ENCODE data around the gene CCDC57. TPM values are rescaled to one million over a fixed set of nuclear protein-coding genes. Genes with fewer than 3 reads are reported as not detected.
"Not testable (repeated sequence)": the region's sequence is repeated elsewhere in the genome, so short reads cannot be mapped to it uniquely, and the experiment has no call there.

The CCDC57 gene
- total RNA-seq, 2 experiments from 2014 or later = 49.8 to 54.9 TPM

DNA sequence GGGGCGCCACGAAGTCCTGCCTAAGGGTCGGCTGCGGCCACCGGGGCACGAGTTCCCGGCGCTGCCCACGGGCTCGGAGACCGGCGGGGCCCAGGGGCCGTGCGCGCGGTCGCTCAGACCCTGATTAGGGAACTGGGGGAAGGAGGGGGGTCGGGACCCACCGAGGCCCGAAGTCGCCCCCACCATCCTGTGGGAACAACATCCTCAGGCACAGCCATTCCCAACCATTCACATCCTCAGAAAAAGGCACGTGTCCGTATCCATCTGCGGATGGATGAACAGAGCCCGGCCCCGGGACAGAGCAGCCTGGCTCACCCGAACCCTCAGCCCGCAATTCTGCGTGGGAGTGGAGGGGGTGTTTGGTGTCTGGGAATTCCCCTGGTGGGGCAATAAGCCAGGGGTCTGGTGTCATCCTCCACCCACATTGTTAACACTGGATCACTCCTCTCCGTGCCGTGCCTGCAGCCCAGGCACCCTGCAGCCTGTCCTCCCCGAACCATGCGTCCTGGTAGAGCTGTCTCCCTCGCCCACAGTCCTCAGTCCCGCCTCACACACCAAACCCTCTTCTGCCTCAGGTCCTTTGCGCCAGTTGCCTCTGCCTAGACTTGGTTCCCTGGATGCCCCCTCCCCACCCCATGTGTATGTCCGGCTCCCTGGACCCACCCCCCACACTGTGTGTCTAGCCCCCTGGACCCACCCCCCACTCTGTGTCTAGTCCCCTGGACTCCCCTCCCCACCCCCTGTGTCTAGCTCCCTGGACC lies 789 bp upstream of the CCDC57 start:
- no peaks in the 10 kb centered on the region for H3K27me3 Mint-ChIP-seq
- no peak for DNase-seq
- no peaks in the 10 kb centered on the region for H3K9me3 Mint-ChIP-seq
- H3K27ac Mint-ChIP-seq = peak overlapping the region; percentile 52
- ChIA-PET POLR2A (interaction anchor here (0.7 to 3.5 kb wide), 7 partner anchors 8 to 85 kb away, joined by 3 to 27 read pairs (median 6); partner anchors contain the start of gene SLC16A3), CTCF (interaction anchor here (1.1 kb wide), 1 partner anchor 23 kb away, joined by 3 read pairs; no protein-coding TSS in a partner anchor)
- peak overlapping the region; percentile 77 for H3K4me3 Mint-ChIP-seq
- no peaks in the 10 kb centered on the region for H3K36me3 Mint-ChIP-seq (ENCODE audit: low read depth)
- peaks cover 43% of the 10 kb centered on the region for H3K4me1 Mint-ChIP-seq

DNA sequence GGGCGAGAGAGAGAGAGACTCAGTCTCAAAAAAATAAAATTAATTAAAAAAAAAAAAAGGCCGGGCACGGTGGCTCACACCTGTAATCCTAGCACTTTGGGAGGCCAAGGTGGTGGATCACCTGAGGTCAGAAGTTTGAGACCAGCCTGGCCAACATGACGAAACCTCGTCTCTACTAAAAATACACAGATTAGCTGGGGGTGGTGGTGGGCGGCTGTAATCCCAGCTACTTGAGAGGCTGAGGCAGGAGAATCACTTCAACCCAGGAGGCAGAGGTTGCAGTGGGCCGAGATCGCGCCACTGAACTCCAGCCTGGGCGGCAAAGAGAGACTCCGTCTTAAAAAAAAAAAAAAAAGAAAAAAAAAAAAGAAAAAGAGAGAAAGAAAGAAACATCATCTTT lies 2.0 kb downstream of the CCDC57 start:
- H3K27me3 Mint-ChIP-seq; POLR2A ChIA-PET; H3K27ac Mint-ChIP-seq; H3K36me3 Mint-ChIP-seq (ENCODE audit: low read depth); H3K4me3 Mint-ChIP-seq; CTCF ChIA-PET; DNase-seq; H3K9me3 Mint-ChIP-seq: not testable (repeated sequence)
- H3K4me1 Mint-ChIP-seq = peaks cover 42% of the 10 kb centered on the region

DNA sequence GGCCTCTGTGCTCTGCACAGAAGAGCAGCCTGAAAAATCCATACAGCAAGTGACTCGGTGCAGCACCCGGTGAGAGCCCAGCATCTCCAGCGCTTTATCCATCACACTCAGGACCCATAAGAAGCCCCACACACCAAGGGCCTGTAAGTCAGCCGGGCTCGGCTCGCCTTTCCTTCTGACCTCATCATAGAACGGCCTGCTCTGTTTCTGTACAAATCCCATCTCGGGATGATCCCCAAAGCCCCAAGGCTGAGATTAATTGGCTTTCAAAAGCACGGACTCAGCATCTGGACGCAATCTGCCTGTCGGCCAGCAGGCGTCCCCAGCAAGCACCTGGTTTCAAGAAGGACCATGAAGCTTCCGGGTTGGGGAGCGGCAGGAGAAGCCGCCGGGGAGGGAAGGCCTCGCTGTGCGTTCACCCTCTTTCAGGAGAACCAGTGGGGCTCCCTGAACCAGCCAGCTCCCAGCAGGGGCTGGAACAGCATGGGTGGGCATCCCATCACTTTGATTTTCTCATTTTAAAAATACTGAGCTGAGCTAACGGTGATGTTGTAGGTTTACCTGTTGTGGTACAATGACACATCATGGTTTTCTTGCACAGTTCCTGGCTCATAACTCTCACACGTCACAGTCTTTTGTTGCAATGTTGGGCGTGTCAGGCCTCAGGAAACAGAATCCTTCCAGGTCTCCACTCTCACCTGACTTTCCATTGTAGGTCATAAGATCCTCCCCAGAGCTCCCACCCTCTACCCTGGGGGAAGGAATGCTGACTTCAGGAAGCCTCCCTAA lies 6.7 kb downstream of the CCDC57 start:
- Mint-ChIP-seq H3K36me3 (ENCODE audit: low read depth) (peaks cover 8% of the 10 kb centered on the region), H3K27ac (peak overlapping the region; percentile 92), H3K4me1 (peaks cover 46% of the 10 kb centered on the region), H3K27me3 (no peaks in the 10 kb centered on the region), H3K4me3 (peak overlapping the region; percentile 31), H3K9me3 (no peaks in the 10 kb centered on the region)
- POLR2A ChIA-PET = interaction anchor here (0.6 to 2.6 kb wide), 20 partner anchors 9 to 280 kb away, joined by 3 to 27 read pairs (median 4); partner anchors contain the start of genes CSNK1D, DCXR, RAC3 and SECTM1
- DNase-seq = peak; percentile 86
- CTCF ChIA-PET = interaction anchor here (0.6 to 1.5 kb wide), 17 partner anchors 8 to 510 kb away, joined by 3 to 11 read pairs (median 5); partner anchors contain the start of genes CENPX, DCXR, FN3KRP and LRRC45

DNA sequence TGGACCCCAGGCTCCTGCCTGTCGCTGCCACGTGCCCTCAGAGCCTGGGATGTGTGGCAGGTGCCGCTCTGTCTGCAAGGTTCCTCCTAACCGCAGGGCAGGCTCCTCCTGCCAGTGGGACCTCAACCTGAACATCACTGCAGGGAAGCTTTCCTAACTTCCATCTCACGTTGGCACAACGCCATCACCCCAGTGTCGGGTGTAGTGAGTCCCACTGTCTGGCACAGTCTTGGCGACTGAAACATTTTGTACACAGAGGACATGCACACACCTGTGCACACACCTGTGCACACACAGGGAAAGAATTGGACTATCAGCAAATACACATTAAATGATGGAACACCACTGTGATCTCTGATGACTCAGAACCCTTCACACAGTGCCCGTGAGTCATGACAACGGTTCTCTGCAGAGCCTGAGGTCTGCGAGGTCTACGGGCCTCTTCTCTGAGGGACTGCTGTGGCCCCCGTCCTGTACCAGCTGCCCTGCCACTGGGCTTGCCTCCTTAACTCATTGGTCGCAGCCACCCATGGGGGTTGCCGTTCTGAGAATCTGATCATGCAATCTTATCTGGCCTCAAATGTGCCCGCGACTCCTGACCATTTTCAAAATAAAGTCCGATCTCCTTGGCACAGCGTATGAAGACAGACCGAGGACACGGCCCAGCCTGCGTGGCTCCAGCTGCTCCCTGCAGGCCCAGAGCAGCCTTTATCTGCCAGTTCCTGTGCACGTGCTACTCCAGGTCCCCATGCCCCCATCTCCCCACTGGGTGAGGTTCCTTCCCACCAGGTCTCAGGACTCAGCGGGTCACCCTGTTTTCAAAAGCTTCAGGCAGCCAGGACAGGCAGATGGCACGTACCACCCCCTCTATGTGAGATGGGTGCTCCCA lies 7.6 kb downstream of the CCDC57 start:
- H3K27ac Mint-ChIP-seq = peak overlapping the region; percentile 92
- ChIA-PET CTCF (interaction anchor here (0.8 to 1.2 kb wide), 7 partner anchors 10 to 117 kb away, joined by 3 to 11 read pairs (median 5); partner anchors contain the start of gene SLC16A3), POLR2A (interaction anchor here (0.8 to 2.6 kb wide), 17 partner anchors 9 to 279 kb away, joined by 3 to 27 read pairs (median 4); partner anchors contain the start of genes CSNK1D, DCXR, RAC3 and SLC16A3)
- DNase-seq = no peak
- peaks cover 55% of the 10 kb centered on the region for H3K4me1 Mint-ChIP-seq
- H3K9me3 Mint-ChIP-seq = no peaks in the 10 kb centered on the region
- peaks cover 8% of the 10 kb centered on the region for H3K36me3 Mint-ChIP-seq (ENCODE audit: low read depth)
- H3K4me3 Mint-ChIP-seq = no peak overlapping the region
- H3K27me3 Mint-ChIP-seq = no peaks in the 10 kb centered on the region

DNA sequence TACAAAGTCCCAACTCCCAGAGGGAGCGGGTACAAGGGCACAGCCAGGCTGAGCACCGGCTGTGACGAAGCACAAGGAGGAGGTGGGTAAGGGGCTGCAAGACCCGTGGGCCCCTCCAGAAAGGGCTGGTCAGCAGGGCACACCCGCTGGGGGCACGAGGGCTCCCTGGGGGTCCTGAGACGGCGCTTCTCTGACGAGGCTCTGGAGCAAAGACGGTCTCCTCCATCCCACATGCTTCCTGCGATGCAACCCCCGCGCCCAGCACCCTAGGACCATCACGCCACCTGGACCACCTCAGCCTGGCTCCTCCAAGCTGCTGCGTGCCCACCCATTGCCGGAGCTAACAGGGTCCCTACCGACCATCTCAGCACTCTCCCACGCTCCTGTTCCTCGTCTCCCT lies 8.7 kb downstream of the CCDC57 start:
- no peak overlapping the region for H3K4me3 Mint-ChIP-seq
- H3K9me3 Mint-ChIP-seq = no peaks in the 10 kb centered on the region
- ChIA-PET CTCF (interaction anchor here (0.8 to 1.4 kb wide), 2 partner anchors 10 to 31 kb away, joined by 3 read pairs; no protein-coding TSS in a partner anchor), POLR2A (interaction anchor here (1.2 kb wide), 1 partner anchor 88 kb away, joined by 3 read pairs; no protein-coding TSS in a partner anchor)
- H3K4me1 Mint-ChIP-seq = peaks cover 65% of the 10 kb centered on the region
- no peaks in the 10 kb centered on the region for H3K27me3 Mint-ChIP-seq
- DNase-seq = no peak
- H3K36me3 Mint-ChIP-seq (ENCODE audit: low read depth) = peaks cover 11% of the 10 kb centered on the region
- H3K27ac Mint-ChIP-seq = no peak overlapping the region

DNA sequence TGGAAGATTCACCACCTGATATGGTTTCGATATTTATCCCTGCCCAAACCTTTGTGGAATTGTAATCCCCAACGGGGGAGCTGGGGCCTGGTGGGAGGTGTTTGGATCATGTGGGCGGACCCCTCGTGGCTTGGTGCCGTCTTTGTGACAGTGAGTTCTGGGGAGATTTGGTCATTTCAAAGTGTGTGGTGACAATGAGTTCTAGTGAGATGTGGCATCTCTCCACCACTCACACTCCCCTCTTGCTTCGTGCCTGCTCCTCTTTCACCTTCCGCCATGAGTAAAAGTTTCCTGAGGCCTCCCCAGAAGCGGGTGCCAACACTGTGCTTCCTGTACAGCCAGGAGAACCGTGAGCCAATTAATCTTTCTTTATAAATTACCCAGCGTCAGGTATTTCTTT lies 9.7 kb downstream of the CCDC57 start:
- Mint-ChIP-seq H3K4me3 (no peak overlapping the region), H3K9me3 (no peaks in the 10 kb centered on the region), H3K4me1 (peaks cover 72% of the 10 kb centered on the region), H3K27me3 (no peaks in the 10 kb centered on the region), H3K36me3 (ENCODE audit: low read depth) (peaks cover 16% of the 10 kb centered on the region), H3K27ac (peak overlapping the region; percentile 34)
- ChIA-PET POLR2A (interaction anchor here (0.8 to 1.2 kb wide), 2 partner anchors 26 to 89 kb away, joined by 3 read pairs; partner anchors contain the start of gene SLC16A3), CTCF (interaction anchor here (1.4 kb wide), 1 partner anchor 9 kb away, joined by 3 read pairs; no protein-coding TSS in a partner anchor)
- DNase-seq = no peak

DNA sequence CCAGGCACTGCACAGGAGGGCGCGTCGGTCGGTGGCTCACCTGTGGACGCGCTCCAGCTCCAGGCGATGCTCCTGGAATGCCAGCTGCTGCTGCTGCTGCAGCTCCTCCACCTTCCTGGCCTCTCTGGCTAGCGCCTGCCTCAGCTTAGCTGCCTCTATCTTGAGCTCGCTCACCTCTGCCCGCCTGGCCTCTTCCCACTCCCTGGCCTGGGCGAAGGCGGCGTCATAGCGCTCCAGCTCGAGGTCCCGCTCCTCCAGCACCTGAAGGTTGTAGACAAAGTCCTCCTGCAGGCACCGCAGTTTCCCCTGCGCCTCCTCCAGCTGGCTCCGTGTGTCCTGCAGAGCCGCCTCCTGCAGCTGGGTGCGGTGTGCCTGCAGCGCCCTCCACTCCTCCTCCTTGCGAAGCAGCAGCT lies 11.1 kb downstream of the CCDC57 start:
- Mint-ChIP-seq H3K9me3 (no peaks in the 10 kb centered on the region), H3K36me3 (ENCODE audit: low read depth) (peaks cover 12% of the 10 kb centered on the region), H3K27ac (peak overlapping the region; percentile 26), H3K27me3 (no peaks in the 10 kb centered on the region), H3K4me1 (peaks cover 70% of the 10 kb centered on the region), H3K4me3 (no peak overlapping the region)
- ChIA-PET CTCF (interaction anchor here (3.0 kb wide), 1 partner anchor 27 kb away, joined by 7 read pairs; the partner anchor contains the start of gene SLC16A3), POLR2A (interaction anchor here (0.8 to 3.0 kb wide), 8 partner anchors 9 to 115 kb away, joined by 3 to 20 read pairs (median 5); partner anchors contain the start of genes CCDC57 and SLC16A3)
- DNase-seq = no peak

DNA sequence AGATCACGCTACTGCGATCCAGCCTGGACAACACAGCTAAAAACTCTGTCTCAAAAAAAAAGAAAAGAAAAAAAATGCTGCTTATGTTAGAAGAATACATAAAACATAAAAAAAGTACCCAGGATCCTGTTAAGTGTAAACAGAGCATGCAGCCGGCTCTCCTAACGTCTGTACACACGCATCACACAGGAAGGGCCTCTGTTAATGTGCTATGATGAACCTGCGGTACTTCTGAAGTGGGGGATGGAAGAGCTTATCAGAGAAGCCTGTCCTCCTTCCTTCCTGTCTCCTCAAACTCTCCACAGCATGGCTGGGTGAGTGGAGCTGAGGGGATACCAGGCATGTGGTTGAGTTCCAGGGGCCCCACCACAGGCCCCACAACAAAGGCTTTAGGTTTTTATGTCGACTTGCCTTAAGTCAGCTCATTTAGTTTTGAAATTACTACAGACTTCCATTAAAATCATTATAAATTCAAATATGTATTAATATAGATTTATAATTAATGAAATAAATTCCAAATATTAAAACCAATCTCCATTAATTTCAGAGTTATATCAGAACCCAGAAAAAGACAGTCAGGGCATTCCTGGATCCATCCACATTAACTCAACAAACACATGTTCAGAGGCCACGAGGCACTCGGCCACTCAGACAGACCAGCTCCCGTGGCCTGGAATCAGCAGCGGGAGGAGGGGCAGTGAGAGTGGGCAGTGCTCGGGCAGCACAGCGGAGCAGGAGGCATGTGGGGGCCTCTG lies 11.7 kb downstream of the CCDC57 start:
- Mint-ChIP-seq H3K9me3 (no peaks in the 10 kb centered on the region), H3K36me3 (ENCODE audit: low read depth) (peaks cover 11% of the 10 kb centered on the region), H3K4me3 (no peak overlapping the region), H3K4me1 (peaks cover 66% of the 10 kb centered on the region), H3K27ac (peak overlapping the region; percentile 76), H3K27me3 (no peaks in the 10 kb centered on the region)
- POLR2A ChIA-PET = interaction anchor here (0.6 to 3.0 kb wide), 11 partner anchors 9 to 135 kb away, joined by 3 to 20 read pairs (median 4); partner anchors contain the start of genes CCDC57 and SLC16A3
- CTCF ChIA-PET = interaction anchor here (1.0 to 3.0 kb wide), 3 partner anchors 28 to 170 kb away, joined by 3 to 7 read pairs (median 4); partner anchors contain the start of gene SLC16A3
- DNase-seq = peak; percentile 67

DNA sequence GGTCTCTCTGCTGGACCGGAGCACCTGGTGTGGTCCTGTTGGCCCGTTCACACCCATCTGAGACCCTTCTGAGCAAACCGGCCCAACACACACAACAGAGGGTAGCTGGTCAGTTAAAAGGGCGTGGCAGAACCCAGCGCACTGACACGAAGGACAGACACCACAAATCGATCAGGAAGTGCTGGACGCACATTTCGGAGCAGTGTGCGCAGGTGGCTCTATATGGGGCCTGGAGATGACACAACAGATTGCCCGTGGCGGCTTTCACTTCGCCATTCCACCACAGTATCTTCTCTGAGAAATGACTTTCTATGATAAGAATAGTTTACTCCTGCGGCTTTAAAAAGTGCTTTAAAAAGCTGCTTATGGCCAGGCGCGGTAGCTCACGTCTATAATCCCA lies 12.5 kb downstream of the CCDC57 start:
- Mint-ChIP-seq H3K36me3 (ENCODE audit: low read depth) (peaks cover 17% of the 10 kb centered on the region), H3K9me3 (no peaks in the 10 kb centered on the region), H3K27ac (peak overlapping the region; percentile 76), H3K4me3 (no peak overlapping the region), H3K4me1 (peaks cover 58% of the 10 kb centered on the region), H3K27me3 (no peaks in the 10 kb centered on the region)
- ChIA-PET CTCF (interaction anchor here (1.0 to 3.0 kb wide), 3 partner anchors 29 to 169 kb away, joined by 3 to 7 read pairs (median 4); partner anchors contain the start of gene SLC16A3), POLR2A (interaction anchor here (0.7 to 3.0 kb wide), 5 partner anchors 29 to 97 kb away, joined by 3 to 20 read pairs (median 3); partner anchors contain the start of gene SLC16A3)
- no peak for DNase-seq

DNA sequence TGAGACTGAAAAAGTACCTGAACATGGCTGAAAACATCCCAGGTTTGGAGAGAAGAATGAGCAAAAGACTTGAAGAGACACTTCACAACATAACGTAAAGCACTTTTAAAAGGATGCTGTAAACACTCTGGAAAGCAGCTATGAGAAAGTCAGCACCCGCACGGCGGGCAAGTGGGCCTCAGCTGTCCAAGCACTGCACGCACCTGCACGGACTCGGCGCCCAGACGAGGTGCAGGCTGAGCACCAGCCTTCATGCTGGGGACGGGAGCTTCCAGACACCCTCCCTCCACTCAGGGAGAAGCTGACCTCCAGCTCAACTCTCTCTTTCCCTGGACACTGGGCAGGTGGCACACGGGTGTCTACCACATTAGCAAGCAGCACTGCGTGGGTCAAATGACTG lies 13.1 kb downstream of the CCDC57 start:
- DNase-seq = no peak
- no peaks in the 10 kb centered on the region for H3K9me3 Mint-ChIP-seq
- peak overlapping the region; percentile 35 for H3K27ac Mint-ChIP-seq
- no peak overlapping the region for H3K4me3 Mint-ChIP-seq
- peaks cover 52% of the 10 kb centered on the region for H3K4me1 Mint-ChIP-seq
- H3K36me3 Mint-ChIP-seq (ENCODE audit: low read depth) = peaks cover 22% of the 10 kb centered on the region
- H3K27me3 Mint-ChIP-seq = no peaks in the 10 kb centered on the region
- ChIA-PET POLR2A (interaction anchor here (1.1 to 3.0 kb wide), 2 partner anchors 29 to 98 kb away, joined by 3 to 14 read pairs; partner anchors contain the start of gene SLC16A3), CTCF (interaction anchor here (0.7 to 3.0 kb wide), 4 partner anchors 10 to 169 kb away, joined by 3 to 7 read pairs (median 4); partner anchors contain the start of genes DCXR and SLC16A3)

DNA sequence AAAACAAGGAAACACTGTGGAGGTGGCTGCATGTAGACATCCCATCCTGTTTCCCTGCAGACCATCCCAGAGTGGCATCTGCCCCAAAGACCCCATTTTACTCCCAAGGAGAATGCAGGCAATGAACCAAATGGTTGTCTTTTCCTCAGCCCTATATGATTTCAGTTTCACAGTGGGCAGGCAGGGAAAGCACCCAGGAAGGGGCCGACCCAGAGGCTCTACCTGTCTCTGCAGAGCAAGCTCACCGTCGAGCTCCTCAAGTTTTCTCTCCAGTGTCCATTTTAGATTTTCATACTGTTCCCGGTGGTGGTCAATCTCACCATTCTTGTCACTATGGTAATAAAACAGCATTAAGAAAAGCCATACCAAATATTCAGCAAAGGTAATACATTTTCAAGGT lies 14.6 kb downstream of the CCDC57 start:
- ChIA-PET CTCF (interaction anchor here (0.7 to 1.2 kb wide), 3 partner anchors 8 to 565 kb away, joined by 4 to 6 read pairs (median 4); no protein-coding TSS in a partner anchor), POLR2A (no interaction called here)
- Mint-ChIP-seq H3K9me3 (no peaks in the 10 kb centered on the region), H3K36me3 (ENCODE audit: low read depth) (peaks cover 27% of the 10 kb centered on the region), H3K27ac (no peak overlapping the region), H3K4me3 (no peak overlapping the region), H3K27me3 (no peaks in the 10 kb centered on the region), H3K4me1 (peaks cover 47% of the 10 kb centered on the region)
- no peak for DNase-seq

All from activated CD4-positive, alpha-beta memory T cell treated with anti-CD3 and anti-CD28 coated beads, Interleukin-2, amount 10 ng/mL, durations not matched to agents 7 days and 5 days (primary cell).